Dermis microvascular lymphatic vessel endothelial cell (primary cell): Measurements from ENCODE around the gene PLCZ1. TPM values are rescaled to one million over a fixed set of nuclear protein-coding genes. Genes with fewer than 3 reads are reported as not detected.
"Not testable (repeated sequence)": the region's sequence is repeated elsewhere in the genome, so short reads cannot be mapped to it uniquely, and the experiment has no call there.

Experiments used
- DNase-seq, 2 donors: peaks; one replicate each; pipeline versions ENCODE4 v3.0.0 to v3.0.0-alpha.2; 2010; ENCODE audit warnings: low read depth in 2 of 2
- total RNA-seq: library from RNA; depleted of rRNA; stranded (reverse); fragments of >200 nt; gene quantifications from 2 replicates; pipeline ENCODE4 v1.2.1, GENCODE V29; 2014

PLCZ1 gene
- total RNA-seq, 1 donor from 2014 or later = not detected

GRCh38 chr12:18703321-18703720 is 34.5 kb downstream of the PLCZ1 start:
- DNase-seq = no peak

- DNase-seq = no peak
Measured at GRCh38 chr12:18700271-18700670, 37.5 kb downstream of the PLCZ1 start.

- DNase-seq = no peak
Measured at GRCh38 chr12:18696971-18697602, 40.7 kb downstream of the PLCZ1 start.

GRCh38 chr12:18693986-18694385 is 43.8 kb downstream of the PLCZ1 start:
- not testable (repeated sequence) for DNase-seq

- DNase-seq = no peak
Measured at GRCh38 chr12:18690653-18691052, 47.2 kb downstream of the PLCZ1 start.

- no peak for DNase-seq
Measured at GRCh38 chr12:18689771-18690170, 48.0 kb downstream of the PLCZ1 start.

GRCh38 chr12:18684430-18684829 is 53.4 kb downstream of the PLCZ1 start:
- no peak for DNase-seq

GRCh38 chr12:18683327-18684013 is 54.3 kb downstream of the PLCZ1 start:
- DNase-seq = no peak

- no peak for DNase-seq
Measured at GRCh38 chr12:18681818-18682217, 56.0 kb downstream of the PLCZ1 start.

- no peak for DNase-seq
Measured at GRCh38 chr12:18676996-18677588, 60.7 kb downstream of the PLCZ1 start.

- DNase-seq = no peak
Measured at GRCh38 chr12:18676141-18676540, 61.7 kb downstream of the PLCZ1 start.

- DNase-seq = no peak
Measured at GRCh38 chr12:18658829-18659228, 79.0 kb downstream of the PLCZ1 start.

GRCh38 chr12:18658179-18658578 is 79.6 kb downstream of the PLCZ1 start:
- DNase-seq = no peak

GRCh38 chr12:18655351-18655750 is 82.5 kb downstream of the PLCZ1 start:
- no peak for DNase-seq

GRCh38 chr12:18653465-18653864 is 84.3 kb downstream of the PLCZ1 start:
- no peak for DNase-seq

GRCh38 chr12:18652596-18652995 is 85.2 kb downstream of the PLCZ1 start:
- DNase-seq = no peak

GRCh38 chr12:18651525-18651924 is 86.3 kb downstream of the PLCZ1 start:
- DNase-seq = no peak

- no peak for DNase-seq
Measured at GRCh38 chr12:18646286-18646890, 91.4 kb downstream of the PLCZ1 start.

GRCh38 chr12:18644564-18644963 is 93.2 kb downstream of the PLCZ1 start:
- no peak for DNase-seq

GRCh38 chr12:18643681-18644080 is 94.1 kb downstream of the PLCZ1 start:
- DNase-seq = no peak

GRCh38 chr12:18640321-18640955 is 97.4 kb downstream of the PLCZ1 start:
- DNase-seq = no peak

- no peak for DNase-seq
Measured at GRCh38 chr12:18634382-18634781, 103.4 kb downstream of the PLCZ1 start.
